Mesenchymal stem cell (in vitro differentiated cells and primary cell): ENCODE measurements around the gene GNG2.

Experiments
- DNase-seq: peaks from one replicate; pipeline ENCODE4 v3.0.0-alpha.2; 2013
- H2AFZ ChIP-seq: one replicate; pipeline ENCODE4 v1.6.1; 2013; ENCODE audit warnings: low read depth, mild to moderate bottlenecking, control low read depth, inconsistent platforms, low read length, moderate library complexity
- H2AK5ac ChIP-seq: 2 replicates; pipeline ENCODE4 v1.6.1; 2013; ENCODE audit warnings: low read length, moderate library complexity, mild to moderate bottlenecking, inconsistent platforms; ENCODE audit not compliant: severe bottlenecking
- H2BK120ac ChIP-seq: one replicate; pipeline ENCODE4 v1.6.1; 2013; ENCODE audit warnings: low read depth, mild to moderate bottlenecking, inconsistent platforms, low read length, moderate library complexity
- H2BK12ac ChIP-seq, 2 experiments: one replicate each; pipeline ENCODE4 v1.6.1; 2013; ENCODE audit warnings: inconsistent platforms in 2 of 2, low read length in 2 of 2, mild to moderate bottlenecking in 2 of 2, moderate library complexity in 2 of 2, control low read depth in 1 of 2
- H2BK15ac ChIP-seq: one replicate; pipeline ENCODE4 v1.6.1; 2013; ENCODE audit warnings: mild to moderate bottlenecking, low read depth, inconsistent platforms; ENCODE audit not compliant: poor library complexity, severe bottlenecking
- H2BK5ac ChIP-seq: 2 replicates; pipeline ENCODE4 v1.6.1; 2013; ENCODE audit warnings: low read depth, mild to moderate bottlenecking, low read length, control low read depth, inconsistent platforms; ENCODE audit not compliant: poor library complexity, severe bottlenecking
- H3K14ac ChIP-seq, 2 experiments: one replicate each; pipeline ENCODE4 v1.6.1; 2013; ENCODE audit warnings: inconsistent platforms in 2 of 2, low read length in 2 of 2, control low read depth in 1 of 2, mild to moderate bottlenecking in 1 of 2, moderate library complexity in 1 of 2
- H3K18ac ChIP-seq, 2 experiments: one replicate each; pipeline ENCODE4 v1.6.1; 2013; ENCODE audit warnings: inconsistent platforms in 2 of 2, low read length in 2 of 2, control low read depth in 1 of 2, low read depth in 1 of 2, mild to moderate bottlenecking in 1 of 2
- H3K23ac ChIP-seq, 2 experiments: one replicate each; pipeline ENCODE4 v1.6.1; 2013; ENCODE audit warnings: inconsistent platforms in 2 of 2, low read length in 2 of 2, mild to moderate bottlenecking in 2 of 2, moderate library complexity in 2 of 2, control low read depth in 1 of 2
- H3K27ac ChIP-seq: 2 replicates; pipeline ENCODE4 v1.5.1; 2013; ENCODE audit warnings: mild to moderate bottlenecking, moderate library complexity, low read length, control low read depth, inconsistent platforms; ENCODE audit not compliant: poor library complexity, severe bottlenecking
- H3K27me3 ChIP-seq, 2 experiments: 2 replicates each; pipeline versions ENCODE4 v1.6.1 to v1.7.0; 2013; ENCODE audit warnings: low read length in 2 of 2, mild to moderate bottlenecking in 2 of 2, moderate library complexity in 2 of 2, control low read depth in 1 of 2, inconsistent platforms in 1 of 2; ENCODE audit not compliant: control insufficient read depth in 1 of 2, insufficient read depth in 1 of 2
- H3K36me3 ChIP-seq, 2 experiments: 2 replicates each; pipeline versions ENCODE4 v1.6.1 to v1.7.0; 2013; ENCODE audit warnings: low read length in 2 of 2, control low read depth in 1 of 2, inconsistent platforms in 1 of 2, low read depth in 1 of 2, mild to moderate bottlenecking in 1 of 2; ENCODE audit not compliant: insufficient read depth in 2 of 2, control insufficient read depth in 1 of 2
- H3K4ac ChIP-seq, 2 experiments: one replicate each; pipeline ENCODE4 v1.6.1; 2013; ENCODE audit warnings: inconsistent platforms in 2 of 2, low read length in 2 of 2, mild to moderate bottlenecking in 2 of 2, moderate library complexity in 2 of 2, control low read depth in 1 of 2, low read depth in 1 of 2
- H3K4me1 ChIP-seq: 2 replicates; pipeline ENCODE4 v1.6.1; 2013; ENCODE audit warnings: low read depth, low read length, control low read depth; ENCODE audit not compliant: control insufficient read depth, insufficient read depth
- H3K4me2 ChIP-seq: 2 replicates; pipeline ENCODE4 v1.6.1; 2013; ENCODE audit warnings: low read length, mild to moderate bottlenecking, inconsistent platforms; ENCODE audit not compliant: poor library complexity, severe bottlenecking
- H3K4me3 ChIP-seq, 2 experiments: 2 replicates each; pipeline versions ENCODE4 v1.5.1 to v1.7.0; 2013; ENCODE audit warnings: low read length in 2 of 2, mild to moderate bottlenecking in 2 of 2, control low read depth in 1 of 2, low read depth in 1 of 2; ENCODE audit not compliant: insufficient read depth in 1 of 2
- H3K79me1 ChIP-seq: replicated peaks from 2 replicates; pipeline ENCODE4 v1.6.1; 2013; ENCODE audit warnings: mild to moderate bottlenecking, control low read depth, low read length, inconsistent platforms; ENCODE audit not compliant: poor library complexity, severe bottlenecking
- H3K9ac ChIP-seq: 2 replicates; pipeline ENCODE4 v1.7.0; 2013; ENCODE audit warnings: mild to moderate bottlenecking, low read length, moderate library complexity
- H3K9me3 ChIP-seq: 2 replicates; pipeline ENCODE4 v1.7.0; 2013; ENCODE audit warnings: mild to moderate bottlenecking, low read length; ENCODE audit not compliant: control insufficient read depth
- H4K8ac ChIP-seq: one replicate; pipeline ENCODE4 v1.6.1; 2013; ENCODE audit warnings: inconsistent platforms, mild to moderate bottlenecking, low read length, moderate library complexity
- H4K91ac ChIP-seq: one replicate; pipeline ENCODE4 v1.6.1; 2013; ENCODE audit warnings: mild to moderate bottlenecking, low read length, inconsistent platforms
- WGBS: methylation state at CpG from one replicate; pipeline ENCODE4 v1.1.7; 2013; ENCODE audit warnings: mixed read lengths; 5-methylcytosine and 5-hydroxymethylcytosine counted together

Gene GNG2

GRCh38 chr14:52010173-52010693 is 149.8 kb downstream of the GNG2 start:
- H4K8ac ChIP-seq: no peak overlapping the region
- DNase-seq: no peak
- H3K18ac ChIP-seq: no peak overlapping the region
- H3K27ac ChIP-seq: no peak overlapping the region
- no peak overlapping the region for H3K4me3 ChIP-seq
- H3K79me1 ChIP-seq: peaks cover 11% of the 10 kb centered on the region
- H2BK12ac ChIP-seq: no peak overlapping the region
- H3K9ac ChIP-seq: no peak overlapping the region
- H3K4ac ChIP-seq: no peak overlapping the region
- H2AFZ ChIP-seq: no peak overlapping the region
- no peaks in the 10 kb centered on the region for H3K9me3 ChIP-seq
- H3K4me1 ChIP-seq: peaks cover 2% of the 10 kb centered on the region
- no peak overlapping the region for H2BK15ac ChIP-seq
- 92% methylated on average over 2 of the region's 3 CpGs for WGBS
- H4K91ac ChIP-seq: no peak overlapping the region
- no peak overlapping the region for H2BK5ac ChIP-seq
- H3K27me3 ChIP-seq: no peaks in the 10 kb centered on the region
- no peak overlapping the region for H3K4me2 ChIP-seq
- H2BK120ac ChIP-seq: no peak overlapping the region
- H3K36me3 ChIP-seq: peaks cover 24 to 92% of the 10 kb centered on the region in 2 experiments
- no peak overlapping the region for H2AK5ac ChIP-seq
- no peak overlapping the region for H3K14ac ChIP-seq
- no peak overlapping the region for H3K23ac ChIP-seq

GRCh38 chr14:52011523-52011922 is 151.1 kb downstream of the GNG2 start:
- no peak for DNase-seq
- peaks cover 0 to 6% of the 10 kb centered on the region in 2 experiments for H3K27me3 ChIP-seq
- H2AK5ac ChIP-seq: no peak overlapping the region
- H3K9ac ChIP-seq: no peak overlapping the region
- H2BK15ac ChIP-seq: no peak overlapping the region
- 98% methylated on average over 8 of the region's 9 CpGs for WGBS
- H3K4me1 ChIP-seq: peaks cover 2% of the 10 kb centered on the region
- H3K4ac ChIP-seq: no peak overlapping the region
- H3K79me1 ChIP-seq: peaks cover 5% of the 10 kb centered on the region
- peaks cover 24 to 81% of the 10 kb centered on the region in 2 experiments for H3K36me3 ChIP-seq
- H2BK120ac ChIP-seq: no peak overlapping the region
- H3K4me2 ChIP-seq: no peak overlapping the region
- no peak overlapping the region for H3K18ac ChIP-seq
- no peak overlapping the region for H2BK5ac ChIP-seq
- no peak overlapping the region for H3K27ac ChIP-seq
- no peak overlapping the region for H4K91ac ChIP-seq
- H2BK12ac ChIP-seq: no peak overlapping the region
- no peak overlapping the region for H2AFZ ChIP-seq
- H3K23ac ChIP-seq: no peak overlapping the region
- no peaks in the 10 kb centered on the region for H3K9me3 ChIP-seq
- no peak overlapping the region for H3K14ac ChIP-seq
- no peak overlapping the region for H3K4me3 ChIP-seq
- H4K8ac ChIP-seq: no peak overlapping the region

GRCh38 chr14:52012635-52013034 is 152.2 kb downstream of the GNG2 start:
- no peak overlapping the region for H4K8ac ChIP-seq
- H2AK5ac ChIP-seq: no peak overlapping the region
- H4K91ac ChIP-seq: no peak overlapping the region
- H3K23ac ChIP-seq: no peak overlapping the region
- H3K27ac ChIP-seq: no peak overlapping the region
- H2AFZ ChIP-seq: no peak overlapping the region
- H2BK120ac ChIP-seq: no peak overlapping the region
- no peak overlapping the region for H3K4me3 ChIP-seq
- H3K4me1 ChIP-seq: peaks cover 2% of the 10 kb centered on the region
- no peak overlapping the region for H3K4me2 ChIP-seq
- H2BK5ac ChIP-seq: no peak overlapping the region
- H3K36me3 ChIP-seq: peaks cover 24 to 79% of the 10 kb centered on the region in 2 experiments
- H3K9me3 ChIP-seq: no peaks in the 10 kb centered on the region
- H3K27me3 ChIP-seq: peaks cover 0 to 11% of the 10 kb centered on the region in 2 experiments
- H2BK15ac ChIP-seq: no peak overlapping the region
- H3K9ac ChIP-seq: peak overlapping the region; percentile 37
- H3K4ac ChIP-seq: no peak overlapping the region
- H2BK12ac ChIP-seq: no peak overlapping the region
- 68% methylated on average over 4 of the region's 4 CpGs for WGBS
- H3K14ac ChIP-seq: no peak overlapping the region
- H3K18ac ChIP-seq: no peak overlapping the region
- H3K79me1 ChIP-seq: peaks cover 5% of the 10 kb centered on the region
- peak; percentile 41 for DNase-seq

GRCh38 chr14:52013984-52014600 is 153.7 kb downstream of the GNG2 start:
- H3K27me3 ChIP-seq: peaks cover 0 to 11% of the 10 kb centered on the region in 2 experiments
- H3K4me2 ChIP-seq: no peak overlapping the region
- no peak overlapping the region for H2BK120ac ChIP-seq
- peaks cover 19 to 76% of the 10 kb centered on the region in 2 experiments for H3K36me3 ChIP-seq
- no peak overlapping the region for H3K9ac ChIP-seq
- no peak overlapping the region for H3K14ac ChIP-seq
- H4K91ac ChIP-seq: peak overlapping the region; percentile 27
- H3K18ac ChIP-seq: no peak overlapping the region
- H3K4me3 ChIP-seq: no peak overlapping the region
- H4K8ac ChIP-seq: peak overlapping the region; percentile 7
- no peak overlapping the region for H3K27ac ChIP-seq
- H2AK5ac ChIP-seq: no peak overlapping the region
- H2BK12ac ChIP-seq: peak overlapping the region; percentile 7 to 11
- H2AFZ ChIP-seq: no peak overlapping the region
- H2BK15ac ChIP-seq: peak overlapping the region; percentile 54
- no peak overlapping the region for H2BK5ac ChIP-seq
- H3K4me1 ChIP-seq: peaks cover 2% of the 10 kb centered on the region
- no peak for DNase-seq
- H3K4ac ChIP-seq: no peak overlapping the region
- no peak overlapping the region for H3K23ac ChIP-seq
- H3K79me1 ChIP-seq: no peaks in the 10 kb centered on the region
- WGBS: 92% methylated on average over 3 of the region's 11 CpGs
- H3K9me3 ChIP-seq: no peaks in the 10 kb centered on the region
